Lower lobe of right lung (tissue), 2 donors: ENCODE data around the gene FNDC11. TPM values are rescaled to one million over a fixed set of nuclear protein-coding genes. Genes with fewer than 3 reads are reported as not detected.
A peak's percentile ranks its signal among the peaks of the same experiment; 100 is the strongest.

Source experiments
- ATAC-seq, 2 donors: fragments of 200-7000 bp; cut with Tn5 transposase; one replicate each; pipeline ENCODE4 v1.9.1; 2020 to 2022; ENCODE audit warnings: mild to moderate bottlenecking in 2 of 2, moderate library complexity in 2 of 2
- DNase-seq: peaks from one replicate; pipeline ENCODE4 v3.0.0-alpha.2; 2020
- H3K27ac ChIP-seq: fragments of 200-600 bp; one replicate; pipeline ENCODE4 v1.8.0; 2022
- H3K27me3 ChIP-seq: fragments of 200-600 bp; one replicate; pipeline ENCODE4 v1.8.0; 2022; ENCODE audit warnings: low read depth
- H3K36me3 ChIP-seq: fragments of 200-600 bp; one replicate; pipeline ENCODE4 v1.8.0; 2022; ENCODE audit warnings: mild to moderate bottlenecking
- H3K4me1 ChIP-seq: fragments of 200-600 bp; one replicate; pipeline ENCODE4 v1.8.0; 2022
- H3K4me3 ChIP-seq: fragments of 200-600 bp; one replicate; pipeline ENCODE4 v1.8.0; 2022; ENCODE audit warnings: mild to moderate bottlenecking
- H3K9me3 ChIP-seq: fragments of 200-600 bp; one replicate; pipeline ENCODE4 v1.8.0; 2022
- CTCF ChIP-seq: fragments of 200-600 bp; IDR thresholded peaks from one replicate; pipeline ENCODE4 v1.8.0; 2022; ENCODE audit warnings: antibody characterized with exemption, mild to moderate bottlenecking
- intact Hi-C: fragments of 100-400 bp; cut with DNase I; formaldehyde crosslinking; loops from one replicate; pipeline ENCODE4 v1.11.0; 2022
- total RNA-seq: library from RNA; stranded (reverse); fragmentation: NEBNext Ultra II Directional; extraction: Animal tissue kit (Norgen Biotek cat#: 25700); gene quantifications from one replicate; pipeline ENCODE4 v1.2.1, GENCODE V29; 2021
- donor health status: DM: no; HTN: yes; CAD: no; lungs with severe emphysema.

FNDC11 gene
- total RNA-seq, 1 donor from 2014 or later: 1.3 TPM

- DNase-seq: no peak
- Histone ChIP-seq H3K4me1 (no peaks in the 10 kb centered on the region), H3K9me3 (no peaks in the 10 kb centered on the region), H3K27me3 (peaks cover 8% of the 10 kb centered on the region), H3K4me3 (no peak overlapping the region), H3K27ac (no peak overlapping the region), H3K36me3 (no peaks in the 10 kb centered on the region)
- TF ChIP-seq CTCF: peak; percentile 21
- intact Hi-C loops: no loop called here
- peak; percentile 42 to 45 for ATAC-seq
Observed at GRCh38 chr20:63580796-63581461, 27.0 kb downstream of the FNDC11 start.

GRCh38 chr20:63582382-63583063, 28.6 kb downstream of the FNDC11 start:
- intact Hi-C loops: no loop called here
- no peak overlapping the region for H3K27ac ChIP-seq
- no peak overlapping the region for H3K4me3 ChIP-seq
- TF ChIP-seq CTCF: no peak
- H3K36me3 ChIP-seq: no peaks in the 10 kb centered on the region
- ATAC-seq: no peak
- H3K9me3 ChIP-seq: no peaks in the 10 kb centered on the region
- DNase-seq: no peak
- H3K27me3 ChIP-seq: peaks cover 8% of the 10 kb centered on the region
- no peaks in the 10 kb centered on the region for H3K4me1 ChIP-seq

GRCh38 chr20:63585616-63586565, 31.9 kb downstream of the FNDC11 start:
- no peak for TF ChIP-seq CTCF
- H3K4me1 ChIP-seq: no peaks in the 10 kb centered on the region
- H3K36me3 ChIP-seq: peaks cover 25% of the 10 kb centered on the region
- no peaks in the 10 kb centered on the region for H3K27me3 ChIP-seq
- ATAC-seq: no peak
- DNase-seq: no peak
- H3K9me3 ChIP-seq: no peaks in the 10 kb centered on the region
- H3K27ac ChIP-seq: no peak overlapping the region
- no peak overlapping the region for H3K4me3 ChIP-seq
- intact Hi-C loops: no loop called here

- Histone ChIP-seq H3K4me3 (no peak overlapping the region), H3K27ac (no peak overlapping the region), H3K36me3 (peaks cover 33% of the 10 kb centered on the region), H3K4me1 (no peaks in the 10 kb centered on the region), H3K27me3 (no peaks in the 10 kb centered on the region), H3K9me3 (no peaks in the 10 kb centered on the region)
- no peak for ATAC-seq
- intact Hi-C loops: no loop called here
- no peak for TF ChIP-seq CTCF
- DNase-seq: no peak
Observed at GRCh38 chr20:63586797-63587196, 32.8 kb downstream of the FNDC11 start.

- intact Hi-C loops: no loop called here
- Histone ChIP-seq H3K27me3 (no peaks in the 10 kb centered on the region), H3K4me3 (no peak overlapping the region), H3K4me1 (no peaks in the 10 kb centered on the region), H3K9me3 (no peaks in the 10 kb centered on the region), H3K27ac (no peak overlapping the region), H3K36me3 (peaks cover 37% of the 10 kb centered on the region)
- ATAC-seq (no peak), DNase-seq (no peak)
- TF ChIP-seq CTCF: no peak
Observed at GRCh38 chr20:63587256-63587655, 33.3 kb downstream of the FNDC11 start.
